HepG2 (cell line): ENCODE results near the gene CD79A. TPM values are rescaled to one million over a fixed set of nuclear protein-coding genes. Genes with fewer than 3 reads are reported as not detected.

Experiments
- ARID2 ChIP-seq: sonication (generic); formaldehyde crosslinking; IDR thresholded peaks from 2 replicates; pipeline ENCODE4 v1.8.1; 2022; ENCODE audit warnings: mild to moderate bottlenecking, missing genetic modification reagents, borderline replicate concordance
- ARNT2 ChIP-seq: sonication (generic); formaldehyde crosslinking; IDR thresholded peaks from 2 replicates; pipeline ENCODE4 v1.8.0; 2022; ENCODE audit warnings: mild to moderate bottlenecking, low read depth, missing genetic modification reagents, moderate library complexity
- DNMT3B ChIP-seq: conservative IDR thresholded peaks from 2 replicates; pipeline ENCODE4 v1.6.1; 2016; ENCODE audit warnings: missing biosample characterization, control low read depth
- FOXJ3 ChIP-seq: sonication (generic); formaldehyde crosslinking; IDR thresholded peaks from 2 replicates; pipeline ENCODE4 v1.4.0; 2020; ENCODE audit warnings: missing genetic modification reagents, mild to moderate bottlenecking, borderline replicate concordance
- MTF2 ChIP-seq: sonication (generic); formaldehyde crosslinking; IDR thresholded peaks from 2 replicates; pipeline ENCODE4 v1.5.0; 2020; ENCODE audit warnings: missing genetic modification reagents, borderline replicate concordance
- PTBP1 ChIP-seq: fragments of 200-400 bp; formaldehyde crosslinking; IDR thresholded peaks from 2 replicates; pipeline ENCODE4 v1.6.1; 2018; ENCODE audit warnings: low read length, low read depth; ENCODE audit not compliant: poor library complexity, severe bottlenecking
- RBAK ChIP-seq: sonication (generic); formaldehyde crosslinking; IDR thresholded peaks from 2 replicates; pipeline ENCODE4 v1.5.1; 2020; ENCODE audit warnings: mild to moderate bottlenecking, missing genetic modification reagents
- SATB2 ChIP-seq: sonication (generic); formaldehyde crosslinking; IDR thresholded peaks from 2 replicates; pipeline ENCODE4 v1.5.0; 2020; ENCODE audit warnings: missing genetic modification reagents
- SOX6 ChIP-seq, 2 experiments: fragments of 450-650 bp in 1 of 2; sonication (generic) in 1 of 2; formaldehyde crosslinking in 1 of 2; IDR thresholded peaks; 2 replicates each; pipeline versions ENCODE4 v1.4.0 to v1.6.1; 2017 to 2020; ENCODE audit warnings: antibody characterized with exemption in 1 of 2, mild to moderate bottlenecking in 1 of 2, missing genetic modification reagents in 1 of 2
- TBL1XR1 ChIP-seq: fragments of 150-350 bp; IDR thresholded peaks from 2 replicates; pipeline ENCODE4 v1.6.1; 2014; ENCODE audit warnings: borderline replicate concordance, low read length; ENCODE audit not compliant: partially characterized antibody
- TMF1 ChIP-seq: sonication (generic); formaldehyde crosslinking; IDR thresholded peaks from 2 replicates; pipeline ENCODE4 v1.8.1; 2022; ENCODE audit warnings: low read depth, missing genetic modification reagents
- USF2 ChIP-seq, 2 experiments: sonication (generic) in 1 of 2; formaldehyde crosslinking in 1 of 2; IDR thresholded peaks; 2 replicates each; pipeline versions ENCODE4 v1.5.1 to v1.6.1; 2011 to 2020; ENCODE audit warnings: borderline replicate concordance in 1 of 2, low read depth in 1 of 2, low read length in 1 of 2, mild to moderate bottlenecking in 1 of 2, missing genetic modification reagents in 1 of 2, moderate library complexity in 1 of 2
- ZGPAT ChIP-seq: IDR thresholded peaks from 2 replicates; pipeline ENCODE4 v1.6.1; 2016; ENCODE audit warnings: mild to moderate bottlenecking
- ZHX1 ChIP-seq: sonication (generic); formaldehyde crosslinking; IDR thresholded peaks from 2 replicates; pipeline ENCODE4 v1.8.1; 2022; ENCODE audit warnings: low read depth, mild to moderate bottlenecking, missing genetic modification reagents
- ZNF326 ChIP-seq: sonication (generic); formaldehyde crosslinking; IDR thresholded peaks from 2 replicates; pipeline ENCODE4 v1.4.0; 2020; ENCODE audit warnings: missing genetic modification reagents, borderline replicate concordance
- ZNF343 ChIP-seq: sonication (generic); formaldehyde crosslinking; IDR thresholded peaks from 2 replicates; pipeline ENCODE4 v1.4.0; 2020; ENCODE audit warnings: mild to moderate bottlenecking, missing genetic modification reagents
- ZNF513 ChIP-seq: sonication (generic); formaldehyde crosslinking; conservative IDR thresholded peaks from 2 replicates; pipeline ENCODE4 v1.5.0; 2020; ENCODE audit warnings: missing genetic modification reagents
- ZNF558 ChIP-seq: sonication (generic); formaldehyde crosslinking; IDR thresholded peaks from 2 replicates; pipeline ENCODE4 v1.9.0; 2022; ENCODE audit warnings: mild to moderate bottlenecking, missing genetic modification reagents, borderline replicate concordance
- ZNF792 ChIP-seq: IDR thresholded peaks from 2 replicates; pipeline ENCODE4 v1.6.1; 2016
- ZSCAN21 ChIP-seq: sonication (generic); formaldehyde crosslinking; IDR thresholded peaks from 2 replicates; pipeline ENCODE4 v1.8.0; 2022; ENCODE audit warnings: mild to moderate bottlenecking, missing genetic modification reagents, moderate library complexity, borderline replicate concordance
- polyA plus RNA-seq, 8 experiments: library from polyadenylated mRNA; depleted of rRNA in 3 of 8; stranded (reverse) in 7 of 8; unstranded in 1 of 8; fragments of >200 nt; fragmentation: Illumina TruSeq in 4 of 8; extraction: Trizol in 4 of 8; gene quantifications; 2 replicates each; pipeline versions ENCODE4 v1.2.1 to v1.2.3, GENCODE V29; 2011 to 2016; ENCODE audit warnings: low read depth in 4 of 8, missing spikeins in 1 of 8, mixed read lengths in 1 of 8; ENCODE audit not compliant: insufficient read depth in 1 of 8
- total RNA-seq, 5 experiments: library from RNA; depleted of rRNA; stranded (reverse); fragments of >200 nt; fragmentation: Illumina TruSeq; extraction: Trizol; gene quantifications; 2 replicates each; pipeline ENCODE4 v1.2.3, GENCODE V29; 2016; ENCODE audit warnings: low read depth in 1 of 5

CD79A gene
- total and polyA plus RNA-seq, 2 of the 13 experiments (the other 11 are each of a cell fraction or from before 2014, with no cell fraction given): 0.24 to 0.33 TPM

- TF ChIP-seq PTBP1 (no peak), DNMT3B (no peak), ARID2 (no peak), ZNF558 (CRISPR knock-in tag) (no peak), SOX6 (IDR thresholded peaks at IDR 0.05) (no peak), SOX6 (CRISPR knock-in tag; IDR thresholded peaks at IDR 0.05) (peak; percentile 93), USF2 (IDR thresholded peaks at IDR 0.05; ENCODE audit: low read depth, low read length) (no peak), USF2 (CRISPR knock-in tag; IDR thresholded peaks at IDR 0.05; ENCODE audit: borderline replicate concordance) (no peak), ZHX1 (no peak), RBAK (CRISPR knock-in tag) (no peak), TMF1 (CRISPR knock-in tag) (no peak), ZNF326 (CRISPR knock-in tag) (no peak), TBL1XR1 (no peak), MTF2 (no peak), ZNF343 (no peak; the same call in 1 of the 2 replicates), ARNT2 (CRISPR knock-in tag) (peak; percentile 69; the same call in 1 of the 2 replicates), ZNF792 (CRISPR knock-in tag) (peak; percentile 56; the same call in 1 of the 2 replicates), ZNF513 (CRISPR knock-in tag) (no peak), ZGPAT (CRISPR knock-in tag) (peak; percentile 72; the same call in 1 of the 2 replicates), SATB2 (CRISPR knock-in tag) (no peak), FOXJ3 (no peak), ZSCAN21 (CRISPR knock-in tag) (no peak)
Observed at GRCh38 chr19:41904118-41904870, 27.2 kb downstream of the CD79A start (continued).
